ENCODE measurements around the gene SRPK3. TPM values are rescaled to one million over a fixed set of nuclear protein-coding genes. Genes with fewer than 3 reads are reported as not detected.
"Not testable (repeated sequence)": the region's sequence is repeated elsewhere in the genome, so short reads cannot be mapped to it uniquely, and the experiment has no call there.

The SRPK3 gene
- total RNA-seq, 1 donor from 2014 or later = not detected

DNA sequence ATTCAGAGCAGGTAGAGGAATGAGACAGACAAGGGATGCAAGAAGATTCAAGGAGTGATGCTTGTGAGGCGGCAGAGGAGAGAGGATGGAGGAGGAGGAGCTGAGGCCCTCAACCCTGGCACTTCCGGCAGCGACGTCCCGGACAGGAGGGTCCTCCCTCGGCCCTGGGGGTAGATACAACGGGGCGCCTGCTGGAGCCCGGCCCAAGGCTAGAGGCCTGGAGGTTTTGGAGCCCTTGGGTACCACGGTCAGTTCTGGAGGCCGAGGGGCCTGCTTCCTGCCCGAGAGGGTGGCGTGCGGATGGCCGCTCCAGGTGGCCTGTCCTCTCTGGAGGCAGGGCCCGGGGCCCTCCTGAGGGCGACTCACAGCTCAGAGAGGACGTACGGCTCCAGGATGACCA lies 27.1 kb downstream of the SRPK3 start:
- H3K27me3 Mint-ChIP-seq (ENCODE audit: unreplicated experiment) = no peaks in the 10 kb centered on the region
- no peaks in the 10 kb centered on the region for H3K9me3 Mint-ChIP-seq (ENCODE audit: unreplicated experiment)

DNA sequence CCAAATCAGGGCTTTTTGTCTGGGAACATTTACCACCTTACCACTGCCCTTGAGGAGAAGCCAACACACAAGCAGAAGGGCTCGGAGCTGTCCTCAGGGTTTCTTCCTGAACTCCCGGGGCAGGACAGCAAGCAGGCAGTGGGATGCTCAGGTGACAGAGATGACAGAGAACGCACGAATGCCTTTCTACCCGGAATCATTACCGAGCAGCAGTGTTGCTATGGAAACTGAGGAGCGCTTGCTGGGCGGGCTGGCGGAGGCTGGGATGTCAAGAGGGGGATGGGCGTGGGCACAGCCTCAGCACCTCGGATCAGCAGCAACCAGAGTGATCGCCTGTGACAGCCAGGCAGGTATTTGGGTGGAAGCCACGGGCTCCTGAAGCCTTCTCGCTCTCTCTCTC lies 31.4 kb downstream of the SRPK3 start:
- Mint-ChIP-seq H3K27me3 (ENCODE audit: unreplicated experiment) (no peaks in the 10 kb centered on the region), H3K4me1 (ENCODE audit: unreplicated experiment) (no peaks in the 10 kb centered on the region), H3K9me3 (ENCODE audit: unreplicated experiment) (no peaks in the 10 kb centered on the region), H3K4me3 (ENCODE audit: unreplicated experiment) (no peak overlapping the region), H3K27ac (ENCODE audit: unreplicated experiment) (no peak overlapping the region), H3K36me3 (ENCODE audit: unreplicated experiment) (no peaks in the 10 kb centered on the region)
- no peak for DNase-seq (ENCODE audit: extremely low spot score, unreplicated experiment)
- TF ChIP-seq CTCF (IDR thresholded peaks at IDR 0.05) = no peak

More for the DNA sequence above, 27.1 kb downstream of the SRPK3 start:
- Mint-ChIP-seq H3K27ac (ENCODE audit: unreplicated experiment) (no peak overlapping the region), H3K4me3 (ENCODE audit: unreplicated experiment) (no peak overlapping the region), H3K4me1 (ENCODE audit: unreplicated experiment) (no peaks in the 10 kb centered on the region), H3K36me3 (ENCODE audit: unreplicated experiment) (no peaks in the 10 kb centered on the region)
- DNase-seq (ENCODE audit: extremely low spot score, unreplicated experiment) = no peak
- TF ChIP-seq CTCF (IDR thresholded peaks at IDR 0.05) = no peak

DNA sequence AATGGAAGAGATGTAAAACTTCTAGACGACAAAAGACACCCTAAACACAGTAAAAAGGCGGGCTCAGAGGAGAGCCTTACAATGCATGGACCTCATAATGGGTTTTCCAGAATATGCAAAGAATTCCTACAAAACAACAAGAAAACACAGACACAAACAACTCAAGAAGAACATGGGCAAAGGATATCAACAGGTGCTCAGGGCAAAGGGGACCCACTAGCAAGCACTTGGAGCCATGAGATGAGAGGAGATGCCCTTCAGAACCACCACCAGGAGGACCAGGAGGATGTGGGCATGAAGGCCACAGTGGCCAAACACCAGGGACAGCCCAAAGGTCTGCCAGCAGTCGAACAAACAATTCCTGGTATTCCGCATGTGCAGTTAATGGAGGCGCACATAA lies 32.3 kb downstream of the SRPK3 start:
- Mint-ChIP-seq H3K4me3 (ENCODE audit: unreplicated experiment) (no peak overlapping the region), H3K4me1 (ENCODE audit: unreplicated experiment) (no peaks in the 10 kb centered on the region), H3K9me3 (ENCODE audit: unreplicated experiment) (no peaks in the 10 kb centered on the region), H3K36me3 (ENCODE audit: unreplicated experiment) (no peaks in the 10 kb centered on the region), H3K27me3 (ENCODE audit: unreplicated experiment) (no peaks in the 10 kb centered on the region), H3K27ac (ENCODE audit: unreplicated experiment) (no peak overlapping the region)
- no peak for DNase-seq (ENCODE audit: extremely low spot score, unreplicated experiment)
- no peak for TF ChIP-seq CTCF (IDR thresholded peaks at IDR 0.05)

DNA sequence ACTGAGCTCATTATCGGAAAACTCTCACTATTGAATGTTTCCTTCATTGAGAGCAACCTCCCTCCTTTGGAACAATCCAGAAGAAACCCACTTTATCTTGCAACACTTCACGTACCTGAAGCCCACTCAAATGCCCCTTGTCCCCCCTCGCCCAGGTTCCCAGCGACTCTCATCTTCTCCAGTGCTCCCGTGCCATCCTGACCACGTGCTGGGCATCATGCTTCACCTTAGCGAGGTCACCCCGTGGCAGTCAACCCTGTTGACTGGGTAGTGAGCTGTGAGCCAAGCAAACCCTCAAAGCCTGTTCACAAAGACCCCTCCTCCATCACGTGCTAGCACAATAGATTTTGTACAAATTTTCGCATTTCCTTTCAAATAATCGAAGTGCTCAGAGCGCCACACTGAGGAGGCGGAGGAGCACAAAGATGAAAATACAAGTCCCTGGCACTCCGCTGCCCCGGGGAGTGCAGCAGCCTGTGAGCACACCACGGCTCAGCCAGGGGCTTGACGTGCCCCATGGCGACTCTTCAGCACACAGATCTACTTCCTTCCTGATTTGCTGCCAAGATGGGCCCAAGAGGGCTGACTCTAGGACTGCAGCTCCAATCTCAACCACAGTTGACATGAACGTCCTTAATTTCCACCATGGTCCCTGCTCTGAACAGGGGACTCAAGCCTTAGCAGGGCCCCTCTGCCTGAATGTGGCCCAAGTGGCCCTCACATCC lies 33.9 kb downstream of the SRPK3 start:
- no peak overlapping the region for H3K27ac Mint-ChIP-seq (ENCODE audit: unreplicated experiment)
- no peaks in the 10 kb centered on the region for H3K9me3 Mint-ChIP-seq (ENCODE audit: unreplicated experiment)
- no peak overlapping the region for H3K4me3 Mint-ChIP-seq (ENCODE audit: unreplicated experiment)
- no peak for DNase-seq (ENCODE audit: extremely low spot score, unreplicated experiment)
- no peaks in the 10 kb centered on the region for H3K27me3 Mint-ChIP-seq (ENCODE audit: unreplicated experiment)
- TF ChIP-seq CTCF (IDR thresholded peaks at IDR 0.05) = no peak
- H3K36me3 Mint-ChIP-seq (ENCODE audit: unreplicated experiment) = no peaks in the 10 kb centered on the region
- peaks cover 4% of the 10 kb centered on the region for H3K4me1 Mint-ChIP-seq (ENCODE audit: unreplicated experiment)

- Mint-ChIP-seq H3K4me3 (ENCODE audit: unreplicated experiment) (no peak overlapping the region), H3K36me3 (ENCODE audit: unreplicated experiment) (no peaks in the 10 kb centered on the region), H3K27me3 (ENCODE audit: unreplicated experiment) (no peaks in the 10 kb centered on the region), H3K4me1 (ENCODE audit: unreplicated experiment) (peaks cover 4% of the 10 kb centered on the region), H3K9me3 (ENCODE audit: unreplicated experiment) (no peaks in the 10 kb centered on the region), H3K27ac (ENCODE audit: unreplicated experiment) (no peak overlapping the region)
- TF ChIP-seq CTCF (IDR thresholded peaks at IDR 0.05) = no peak
- no peak for DNase-seq (ENCODE audit: extremely low spot score, unreplicated experiment)
Measured at GRCh38 chrX:153816831-153817690, 36.2 kb downstream of the SRPK3 start.

GRCh38 chrX:153818064-153818463 lies 37.2 kb downstream of the SRPK3 start:
- H3K4me3 Mint-ChIP-seq (ENCODE audit: unreplicated experiment); H3K27ac Mint-ChIP-seq (ENCODE audit: unreplicated experiment); H3K9me3 Mint-ChIP-seq (ENCODE audit: unreplicated experiment); H3K27me3 Mint-ChIP-seq (ENCODE audit: unreplicated experiment); H3K4me1 Mint-ChIP-seq (ENCODE audit: unreplicated experiment); H3K36me3 Mint-ChIP-seq (ENCODE audit: unreplicated experiment); DNase-seq (ENCODE audit: extremely low spot score, unreplicated experiment): not testable (repeated sequence)

Measured in osteocyte (in vitro differentiated cells).